Activated naive CD8-positive, alpha-beta T cell treated with anti-CD3 and anti-CD28 coated beads, Interleukin-2, amount 50 U/mL, for 16 hours (primary cell): ENCODE results near the gene RBFA.
A peak's percentile ranks its signal among the peaks of the same experiment; 100 is the strongest.
"Not testable (repeated sequence)": the region's sequence is repeated elsewhere in the genome, so short reads cannot be mapped to it uniquely, and the experiment has no call there.

Source experiments
- DNase-seq: peaks from one replicate; pipeline ENCODE4 v3.0.0-alpha.2; 2020; ENCODE audit warnings: low read depth, low spot score

RBFA gene

GRCh38 chr18:80034068-80034851 lies at the start of gene RBFA:
Gene RBFA, plus strand, starts transcription at chr18:80034434. Its CDS starts 62 bp downstream, at chr18:80034496.
- DNase-seq = peak; percentile 100

- no peak for DNase-seq
Measured at GRCh38 chr18:79985172-79985571, 49.1 kb upstream of the RBFA start.

- no peak for DNase-seq
Measured at GRCh38 chr18:79986726-79987125, 47.5 kb upstream of the RBFA start.

GRCh38 chr18:79987566-79987965 lies 46.7 kb upstream of the RBFA start:
- DNase-seq = no peak

- peak; percentile 23 for DNase-seq
Measured at GRCh38 chr18:79988071-79988450, 46.2 kb upstream of the RBFA start.

GRCh38 chr18:79988451-79989194 lies 45.6 kb upstream of the RBFA start, which contains the start of gene TXNL4A:
Gene TXNL4A, minus strand, starts transcription at chr18:79988563. Its CDS starts 171 bp downstream, at chr18:79988392.
- peak; percentile 70 for DNase-seq

GRCh38 chr18:79989195-79989497 lies 45.1 kb upstream of the RBFA start:
- DNase-seq = no peak

- DNase-seq = no peak
Measured at GRCh38 chr18:79991494-79991893, 42.7 kb upstream of the RBFA start.

GRCh38 chr18:79999701-80000100 lies 34.5 kb upstream of the RBFA start:
- not testable (repeated sequence) for DNase-seq

- no peak for DNase-seq
Measured at GRCh38 chr18:80000877-80001276, 33.4 kb upstream of the RBFA start.

- no peak for DNase-seq
Measured at GRCh38 chr18:80002468-80002867, 31.8 kb upstream of the RBFA start.

GRCh38 chr18:80004600-80005342 lies 29.5 kb upstream of the RBFA start:
- DNase-seq = no peak

- no peak for DNase-seq
Measured at GRCh38 chr18:80006724-80007123, 27.5 kb upstream of the RBFA start.

- no peak for DNase-seq
Measured at GRCh38 chr18:80009661-80010550, 24.3 kb upstream of the RBFA start.

GRCh38 chr18:80010551-80010906 lies 23.7 kb upstream of the RBFA start:
- no peak for DNase-seq

- DNase-seq = not testable (repeated sequence)
Measured at GRCh38 chr18:80011496-80012137, 22.6 kb upstream of the RBFA start.

- no peak for DNase-seq
Measured at GRCh38 chr18:80012714-80013113, 21.5 kb upstream of the RBFA start.

GRCh38 chr18:80022613-80023012 lies 11.6 kb upstream of the RBFA start:
- no peak for DNase-seq

- no peak for DNase-seq
Measured at GRCh38 chr18:80023173-80023572, 11.1 kb upstream of the RBFA start.

- DNase-seq = no peak
Measured at GRCh38 chr18:80026363-80026762, 7.9 kb upstream of the RBFA start.

- DNase-seq = not testable (repeated sequence)
Measured at GRCh38 chr18:80027719-80028118, 6.5 kb upstream of the RBFA start.
